Measurements from ENCODE around the gene RAB26. TPM values are rescaled to one million over a fixed set of nuclear protein-coding genes. Genes with fewer than 3 reads are reported as not detected.
A peak's percentile ranks its signal among the peaks of the same experiment; 100 is the strongest.

RAB26 gene
- total RNA-seq, 2 donors from 2014 or later = 0.21 to 0.57 TPM

DNA sequence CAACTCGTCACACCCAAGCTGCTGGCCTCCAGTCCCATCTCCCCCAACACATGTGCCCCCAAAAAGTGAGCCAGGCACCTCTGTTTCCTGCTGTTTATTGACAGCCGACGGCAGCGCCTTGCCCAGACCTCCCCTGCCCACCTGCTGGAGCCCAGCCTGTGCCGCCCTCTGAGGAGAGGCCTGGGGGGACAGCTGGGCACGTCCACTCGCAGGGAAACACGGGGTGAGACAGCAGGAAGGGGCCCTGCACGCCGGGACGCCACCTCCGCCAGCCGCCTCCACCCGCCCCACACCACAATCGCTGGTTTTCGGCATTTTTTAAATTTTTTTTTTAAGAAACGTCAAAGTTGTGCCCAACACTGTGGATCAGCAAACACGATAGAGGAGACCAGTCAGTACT is 28.7 kb downstream of the RAB26 start:
- no peak for ATAC-seq
- no peak overlapping the region for H3K4me3 Mint-ChIP-seq
- no peak for DNase-seq
- no peaks in the 10 kb centered on the region for H3K27me3 Mint-ChIP-seq
- H3K36me3 Mint-ChIP-seq (ENCODE audit: low read depth) = no peaks in the 10 kb centered on the region
- no peaks in the 10 kb centered on the region for H3K9me3 ChIP-seq (ENCODE audit: control insufficient read depth, low read length, poor library complexity, severe bottlenecking)
- no peaks in the 10 kb centered on the region for H3K4me1 Mint-ChIP-seq
- H3K27ac Mint-ChIP-seq = no peak overlapping the region

- DNase-seq (no peak), ATAC-seq (no peak)
- peaks cover 3% of the 10 kb centered on the region for H3K4me1 Mint-ChIP-seq
- no peak overlapping the region for H3K27ac Mint-ChIP-seq
- H3K4me3 Mint-ChIP-seq = no peak overlapping the region
- H3K9me3 ChIP-seq (ENCODE audit: control insufficient read depth, low read length, poor library complexity, severe bottlenecking) = no peaks in the 10 kb centered on the region
- no peaks in the 10 kb centered on the region for H3K27me3 Mint-ChIP-seq
- no peaks in the 10 kb centered on the region for H3K36me3 Mint-ChIP-seq (ENCODE audit: low read depth)
Measured at GRCh38 chr16:2177561-2177960, 29.1 kb downstream of the RAB26 start.

GRCh38 chr16:2178321-2179106 is 30.1 kb downstream of the RAB26 start:
- ATAC-seq (peak; percentile 87), DNase-seq (peak; percentile 37 to 47 (median 38))
- no peak overlapping the region for H3K27ac Mint-ChIP-seq
- H3K9me3 ChIP-seq (ENCODE audit: control insufficient read depth, low read length, poor library complexity, severe bottlenecking) = no peaks in the 10 kb centered on the region
- H3K4me3 Mint-ChIP-seq = no peak overlapping the region
- no peaks in the 10 kb centered on the region for H3K36me3 Mint-ChIP-seq (ENCODE audit: low read depth)
- H3K27me3 Mint-ChIP-seq = no peaks in the 10 kb centered on the region
- H3K4me1 Mint-ChIP-seq = peaks cover 3% of the 10 kb centered on the region

GRCh38 chr16:2179107-2179501 is 30.7 kb downstream of the RAB26 start:
- Mint-ChIP-seq H3K27ac (no peak overlapping the region), H3K4me1 (peaks cover 3% of the 10 kb centered on the region), H3K4me3 (peak overlapping the region; percentile 36), H3K36me3 (ENCODE audit: low read depth) (no peaks in the 10 kb centered on the region), H3K27me3 (no peaks in the 10 kb centered on the region)
- DNase-seq = no peak
- no peak for ATAC-seq
- H3K9me3 ChIP-seq (ENCODE audit: control insufficient read depth, low read length, poor library complexity, severe bottlenecking) = no peaks in the 10 kb centered on the region

DNA sequence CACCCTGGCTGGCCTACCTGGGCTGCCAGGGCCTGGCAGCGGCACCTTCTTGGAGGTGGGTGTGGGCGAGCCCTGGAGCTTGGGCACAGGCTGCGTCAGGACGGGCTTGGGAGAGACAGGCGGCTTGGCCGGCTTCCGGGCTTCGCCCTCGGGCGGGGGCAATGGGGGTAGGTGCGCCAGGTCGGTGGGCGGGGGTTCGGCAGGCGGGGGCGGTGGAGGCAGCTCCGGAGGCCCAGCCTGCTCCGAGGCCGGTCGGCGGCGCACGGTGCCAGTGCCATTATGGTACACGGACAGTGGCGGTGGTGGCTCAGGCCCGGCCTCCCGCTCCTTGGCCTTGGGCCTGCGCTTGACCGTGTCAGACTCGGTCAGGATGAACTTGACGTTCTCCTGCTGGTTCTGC is 31.2 kb downstream of the RAB26 start:
- Mint-ChIP-seq H3K4me3 (peak overlapping the region; percentile 36), H3K27me3 (no peaks in the 10 kb centered on the region), H3K36me3 (ENCODE audit: low read depth) (no peaks in the 10 kb centered on the region), H3K4me1 (peaks cover 5% of the 10 kb centered on the region), H3K27ac (no peak overlapping the region)
- ATAC-seq (no peak), DNase-seq (no peak)
- no peaks in the 10 kb centered on the region for H3K9me3 ChIP-seq (ENCODE audit: control insufficient read depth, low read length, poor library complexity, severe bottlenecking)

- Mint-ChIP-seq H3K4me3 (no peak overlapping the region), H3K27ac (no peak overlapping the region), H3K27me3 (no peaks in the 10 kb centered on the region), H3K36me3 (ENCODE audit: low read depth) (no peaks in the 10 kb centered on the region), H3K4me1 (peaks cover 5% of the 10 kb centered on the region)
- DNase-seq (no peak), ATAC-seq (no peak)
- H3K9me3 ChIP-seq (ENCODE audit: control insufficient read depth, low read length, poor library complexity, severe bottlenecking) = no peaks in the 10 kb centered on the region
Measured at GRCh38 chr16:2180461-2180860, 32.0 kb downstream of the RAB26 start.

DNA sequence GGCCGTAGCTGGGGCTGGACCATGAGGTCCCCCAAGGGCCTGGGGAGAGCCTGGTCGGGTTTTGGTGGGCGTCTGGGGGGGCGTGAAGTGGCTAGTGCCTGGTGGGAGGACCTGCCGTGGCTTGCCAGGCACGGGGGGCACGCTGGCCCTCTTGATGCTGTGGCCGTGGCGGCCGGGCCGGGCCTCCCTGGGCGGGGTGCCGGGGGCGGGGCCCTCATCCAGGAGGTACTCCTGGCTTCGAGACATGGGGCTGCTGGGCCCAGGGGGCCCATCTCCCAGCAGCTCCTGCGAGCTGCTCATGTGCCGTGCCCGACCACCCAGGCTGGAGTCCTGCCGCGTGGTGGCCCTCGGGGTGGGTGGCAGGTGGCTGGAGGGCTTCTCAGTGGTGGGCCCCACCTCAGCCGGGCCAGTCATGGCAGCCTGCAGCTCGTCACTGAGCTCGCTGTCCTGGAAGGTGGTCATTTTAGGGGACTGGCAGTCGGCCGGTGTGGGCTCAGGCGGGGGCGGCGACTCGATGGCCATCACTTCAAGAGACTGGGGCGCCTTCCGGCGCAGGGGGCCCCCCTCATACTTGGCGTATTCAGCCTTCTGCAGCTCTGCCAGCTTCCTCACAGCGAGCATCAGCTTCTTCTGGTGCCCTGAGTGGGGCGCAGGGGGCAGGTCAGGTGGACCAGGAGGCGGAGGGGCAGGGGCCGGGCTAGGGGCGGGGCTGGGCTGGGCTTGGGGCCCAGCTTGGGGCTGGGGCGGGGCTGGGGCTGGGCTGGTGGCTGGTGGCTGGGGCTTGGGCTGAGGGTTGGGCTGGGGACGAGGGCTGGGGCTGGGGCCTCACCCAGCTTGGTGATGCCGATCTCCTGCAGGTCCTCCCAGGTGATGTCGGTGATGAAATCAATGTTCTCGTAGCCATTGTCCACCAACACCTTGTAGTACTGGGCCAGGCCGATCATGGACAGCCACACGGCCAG is 32.8 kb downstream of the RAB26 start:
- H3K9me3 ChIP-seq (ENCODE audit: control insufficient read depth, low read length, poor library complexity, severe bottlenecking) = no peaks in the 10 kb centered on the region
- ATAC-seq = no peak
- Mint-ChIP-seq H3K4me3 (no peak overlapping the region), H3K4me1 (peaks cover 5% of the 10 kb centered on the region), H3K36me3 (ENCODE audit: low read depth) (no peaks in the 10 kb centered on the region), H3K27ac (no peak overlapping the region), H3K27me3 (no peaks in the 10 kb centered on the region)
- no peak for DNase-seq

- Mint-ChIP-seq H3K27ac (no peak overlapping the region), H3K36me3 (ENCODE audit: low read depth) (no peaks in the 10 kb centered on the region), H3K4me3 (no peak overlapping the region), H3K27me3 (no peaks in the 10 kb centered on the region), H3K4me1 (peaks cover 5% of the 10 kb centered on the region)
- ATAC-seq = no peak
- no peaks in the 10 kb centered on the region for H3K9me3 ChIP-seq (ENCODE audit: control insufficient read depth, low read length, poor library complexity, severe bottlenecking)
- no peak for DNase-seq
Measured at GRCh38 chr16:2181952-2182351, 33.5 kb downstream of the RAB26 start.

GRCh38 chr16:2183671-2184070 is 35.2 kb downstream of the RAB26 start:
- no peaks in the 10 kb centered on the region for H3K27me3 Mint-ChIP-seq
- H3K4me1 Mint-ChIP-seq = peaks cover 5% of the 10 kb centered on the region
- H3K36me3 Mint-ChIP-seq (ENCODE audit: low read depth) = no peaks in the 10 kb centered on the region
- no peaks in the 10 kb centered on the region for H3K9me3 ChIP-seq (ENCODE audit: control insufficient read depth, low read length, poor library complexity, severe bottlenecking)
- DNase-seq = no peak
- H3K27ac Mint-ChIP-seq = no peak overlapping the region
- H3K4me3 Mint-ChIP-seq = no peak overlapping the region
- ATAC-seq = no peak

DNA sequence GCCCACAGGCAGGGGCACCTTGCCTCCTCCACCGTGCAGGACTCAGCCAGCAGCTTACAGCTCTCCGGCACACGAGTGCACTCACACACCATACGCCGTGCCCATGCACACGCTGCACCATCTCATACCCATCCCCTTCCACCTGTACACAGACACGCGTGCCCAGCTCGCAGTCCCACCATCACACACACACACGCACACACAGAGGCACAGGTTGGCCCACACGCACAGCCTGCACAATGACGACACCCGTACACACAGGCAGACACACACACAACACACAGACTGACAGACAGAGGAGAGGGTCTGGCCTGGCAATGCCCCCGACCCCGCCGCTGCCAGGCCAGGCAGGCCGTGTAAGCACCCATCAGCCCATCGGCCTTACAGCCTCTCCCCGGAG is 35.9 kb downstream of the RAB26 start:
- no peaks in the 10 kb centered on the region for H3K27me3 Mint-ChIP-seq
- no peak overlapping the region for H3K27ac Mint-ChIP-seq
- no peaks in the 10 kb centered on the region for H3K36me3 Mint-ChIP-seq (ENCODE audit: low read depth)
- H3K4me3 Mint-ChIP-seq = no peak overlapping the region
- ATAC-seq (no peak), DNase-seq (no peak)
- H3K4me1 Mint-ChIP-seq = peaks cover 5% of the 10 kb centered on the region
- H3K9me3 ChIP-seq (ENCODE audit: control insufficient read depth, low read length, poor library complexity, severe bottlenecking) = no peaks in the 10 kb centered on the region

- peaks cover 5% of the 10 kb centered on the region for H3K4me1 Mint-ChIP-seq
- no peak for ATAC-seq
Measured at GRCh38 chr16:2184962-2185361, 36.5 kb downstream of the RAB26 start.

DNA sequence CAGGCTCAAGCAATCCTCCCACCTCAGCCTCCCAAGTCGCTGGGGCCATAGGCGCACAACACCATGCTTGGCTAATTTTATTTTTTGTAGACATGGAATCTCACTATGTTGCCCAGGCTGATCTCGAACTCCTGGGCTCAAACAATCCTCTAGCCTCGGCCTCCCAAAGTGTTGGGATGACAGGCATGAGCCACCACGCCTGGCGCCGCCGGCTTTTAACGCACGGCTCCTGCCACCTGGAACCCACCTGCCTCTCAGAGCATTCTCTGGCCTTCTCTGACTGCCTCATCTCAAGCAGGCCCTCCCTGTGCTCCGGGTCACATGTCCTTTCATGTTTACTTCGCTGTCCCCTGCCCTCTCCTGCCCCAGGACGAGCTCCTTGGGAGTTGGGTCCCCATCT is 37.6 kb downstream of the RAB26 start:
- Mint-ChIP-seq H3K36me3 (ENCODE audit: low read depth) (no peaks in the 10 kb centered on the region), H3K27ac (peak overlapping the region; percentile 39), H3K4me1 (peaks cover 5% of the 10 kb centered on the region), H3K27me3 (no peaks in the 10 kb centered on the region), H3K4me3 (no peak overlapping the region)
- no peaks in the 10 kb centered on the region for H3K9me3 ChIP-seq (ENCODE audit: control insufficient read depth, low read length, poor library complexity, severe bottlenecking)
- ATAC-seq = no peak
- DNase-seq = no peak

More at GRCh38 chr16:2184962-2185361, 36.5 kb downstream of the RAB26 start:
- no peaks in the 10 kb centered on the region for H3K36me3 Mint-ChIP-seq (ENCODE audit: low read depth)
- no peak for DNase-seq
- H3K9me3 ChIP-seq (ENCODE audit: control insufficient read depth, low read length, poor library complexity, severe bottlenecking) = no peaks in the 10 kb centered on the region
- no peaks in the 10 kb centered on the region for H3K27me3 Mint-ChIP-seq
- H3K4me3 Mint-ChIP-seq = no peak overlapping the region
- H3K27ac Mint-ChIP-seq = no peak overlapping the region

- peaks cover 5% of the 10 kb centered on the region for H3K4me1 Mint-ChIP-seq
- ATAC-seq (no peak), DNase-seq (no peak)
- no peak overlapping the region for H3K27ac Mint-ChIP-seq
- no peaks in the 10 kb centered on the region for H3K36me3 Mint-ChIP-seq (ENCODE audit: low read depth)
- no peak overlapping the region for H3K4me3 Mint-ChIP-seq
- no peaks in the 10 kb centered on the region for H3K27me3 Mint-ChIP-seq
- no peaks in the 10 kb centered on the region for H3K9me3 ChIP-seq (ENCODE audit: control insufficient read depth, low read length, poor library complexity, severe bottlenecking)
Measured at GRCh38 chr16:2186505-2186904, 38.1 kb downstream of the RAB26 start.

Measured in T-helper 17 cell (primary cell).